Prostate gland (tissue), 2 donors: ENCODE results near the gene BABAM2.

Experiments
- CTCF ChIP-seq, 4 experiments: fragments of 200-600 bp in 2 of 4; fragments of 450-650 bp in 2 of 4; sonication (generic) in 2 of 4; IDR thresholded peaks; 1 replicate in 3 of 4; 2 replicates in 1 of 4; pipeline ENCODE4 v1.5.1; 2016 to 2019; ENCODE audit warnings: antibody characterized with exemption in 4 of 4, mild to moderate bottlenecking in 2 of 4, moderate library complexity in 2 of 4
- POLR2A ChIP-seq: fragments of 450-650 bp; IDR thresholded peaks from one replicate; pipeline ENCODE4 v1.6.1; 2016; ENCODE audit warnings: antibody characterized with exemption, mild to moderate bottlenecking
- POLR2AphosphoS5 ChIP-seq: sonication (generic); formaldehyde crosslinking; IDR thresholded peaks from one replicate; pipeline ENCODE4 v1.6.1; 2017; ENCODE audit warnings: antibody characterized with exemption

- TF ChIP-seq POLR2A: no peak
- no peak for TF ChIP-seq CTCF (IDR thresholded peaks at IDR 0.05)
- no peak for TF ChIP-seq POLR2AphosphoS5
These were observed 73.5 kb downstream of the BABAM2 start for GRCh38 chr2:27964067-27964466.
